K562 (cell line): ENCODE results near the gene GANAB. TPM values are rescaled to one million over a fixed set of nuclear protein-coding genes. Genes with fewer than 3 reads are reported as not detected.

Experiments used
- ASH1L ChIP-seq: fragments of 450-650 bp; IDR thresholded peaks from 2 replicates; pipeline ENCODE4 v1.6.1; 2018; ENCODE audit warnings: borderline replicate concordance, mild to moderate bottlenecking, low read depth; ENCODE audit not compliant: partially characterized antibody
- C11orf30 ChIP-seq: fragments of 450-650 bp; IDR thresholded peaks from 2 replicates; pipeline ENCODE4 v1.6.1; 2016; ENCODE audit warnings: low read depth, mild to moderate bottlenecking
- FOXJ3 ChIP-seq: sonication (generic); formaldehyde crosslinking; IDR thresholded peaks from 2 replicates; pipeline ENCODE4 v1.4.0; 2020; ENCODE audit warnings: mild to moderate bottlenecking, missing genetic modification reagents
- HDGF ChIP-seq: fragments of 450-650 bp; IDR thresholded peaks from 2 replicates; pipeline ENCODE4 v1.6.1; 2016
- HNRNPLL ChIP-seq: fragments of 200-400 bp; formaldehyde crosslinking; IDR thresholded peaks from 2 replicates; pipeline ENCODE4 v1.6.1; 2017; ENCODE audit warnings: low read length, low read depth, mild to moderate bottlenecking; ENCODE audit not compliant: poor library complexity, severe bottlenecking
- MAFK ChIP-seq: IDR thresholded peaks from 2 replicates; pipeline ENCODE4 v1.6.1; 2011; ENCODE audit warnings: low read length, improper control_type of control experiment
- MCM5 ChIP-seq: fragments of 450-650 bp; IDR thresholded peaks from 2 replicates; pipeline ENCODE4 v1.6.1; 2016; ENCODE audit warnings: low read depth
- NFIC ChIP-seq: fragments of 450-650 bp; IDR thresholded peaks from 2 replicates; pipeline ENCODE4 v1.6.1; 2017; ENCODE audit warnings: mild to moderate bottlenecking, inconsistent platforms
- POLR2B ChIP-seq: fragments of 450-650 bp; IDR thresholded peaks from 2 replicates; pipeline ENCODE4 v1.6.1; 2018; ENCODE audit warnings: low read depth; ENCODE audit not compliant: partially characterized antibody
- PTRF ChIP-seq: fragments of 450-650 bp; IDR thresholded peaks from 2 replicates; pipeline ENCODE4 v1.6.1; 2016; ENCODE audit warnings: mild to moderate bottlenecking, missing genetic modification characterization, missing compliant biosample characterization
- RBM34 ChIP-seq: fragments of 200-400 bp; formaldehyde crosslinking; IDR thresholded peaks from 2 replicates; pipeline ENCODE4 v1.6.1; 2018; ENCODE audit warnings: low read length, borderline replicate concordance; ENCODE audit not compliant: insufficient read depth
- SETDB1 ChIP-seq: IDR thresholded peaks from one replicate; pipeline ENCODE4 v1.6.1; 2012; ENCODE audit warnings: low read length, control low read depth, inconsistent platforms
- SREBF2 ChIP-seq: sonication (generic); formaldehyde crosslinking; IDR thresholded peaks from 2 replicates; pipeline ENCODE4 v1.4.0; 2020; ENCODE audit warnings: mild to moderate bottlenecking, missing genetic modification reagents
- TBP ChIP-seq: optimal IDR thresholded peaks from 2 replicates; pipeline ENCODE3; 2011; ENCODE audit warnings: low read depth, low read length, improper control_type of control experiment
- U2AF1 ChIP-seq: fragments of 200-400 bp; formaldehyde crosslinking; optimal IDR thresholded peaks from 2 replicates; pipeline ENCODE3; 2017; ENCODE audit warnings: mild to moderate bottlenecking, low read depth, low read length, moderate library complexity
- ZNF24 ChIP-seq: fragments of 450-650 bp; IDR thresholded peaks from 2 replicates; pipeline ENCODE4 v1.6.1; 2016
- ZNF444 ChIP-seq: fragments of 250-450 bp; sonication (Bioruptor Pico); IDR thresholded peaks from 2 replicates; pipeline ENCODE4 v1.4.0; 2020; ENCODE audit warnings: mild to moderate bottlenecking, moderate library complexity
- polyA plus RNA-seq, 8 experiments: library from polyadenylated mRNA; depleted of rRNA in 4 of 8; stranded (reverse) in 5 of 8; unstranded in 3 of 8; fragments of >200 nt; fragmentation: Nextera tagmentation in 2 of 8; fragmentation: Illumina TruSeq in 1 of 8; extraction: Ambion mirVana in 2 of 8; extraction: Trizol in 1 of 8; gene quantifications; 2 replicates each; pipeline versions ENCODE4 v1.2.1 to v1.2.3, GENCODE V29; 2011 to 2014; ENCODE audit warnings: inconsistent platforms in 1 of 8, missing spikeins in 1 of 8
- total RNA-seq, 7 experiments: library from RNA; depleted of rRNA in 6 of 7; stranded (reverse); fragments of >200 nt in 6 of 7; fragmentation: Illumina TruSeq in 2 of 7; extraction: Trizol in 2 of 7; gene quantifications; 2 replicates each; pipeline versions ENCODE4 v1.2.1 to v1.2.3, GENCODE V29; 2011 to 2021; ENCODE audit warnings: low replicate concordance in 1 of 7
- TF ChIP-seq, protein P1 (sequence below): fragments of 250-450 bp; sonication (Bioruptor Pico); IDR thresholded peaks from 2 replicates; pipeline ENCODE4 v1.4.0; 2020; ENCODE audit warnings: mild to moderate bottlenecking
- TF ChIP-seq, protein P2 (sequence below), 2 experiments: fragments of 450-650 bp; conservative IDR thresholded peaks; 2 replicates each; pipeline ENCODE4 v1.6.1; 2017; ENCODE audit warnings: mild to moderate bottlenecking in 2 of 2, moderate library complexity in 2 of 2
- TF ChIP-seq, protein P3 (sequence below): sonication (generic); IDR thresholded peaks from 2 replicates; pipeline ENCODE4 v1.6.1; 2016
- TF ChIP-seq, protein P4 (sequence below), 2 experiments: fragments of 450-650 bp; IDR thresholded peaks; 2 replicates each; pipeline ENCODE4 v1.6.1; 2018; ENCODE audit warnings: mild to moderate bottlenecking in 2 of 2, low read depth in 1 of 2; ENCODE audit not compliant: partially characterized antibody in 2 of 2

The GANAB gene
- total and polyA plus RNA-seq, 9 of the 15 experiments (the other 6 are each of a cell fraction or from before 2014, with no cell fraction given) = 6.5 to 284 (median 161) TPM

DNA sequence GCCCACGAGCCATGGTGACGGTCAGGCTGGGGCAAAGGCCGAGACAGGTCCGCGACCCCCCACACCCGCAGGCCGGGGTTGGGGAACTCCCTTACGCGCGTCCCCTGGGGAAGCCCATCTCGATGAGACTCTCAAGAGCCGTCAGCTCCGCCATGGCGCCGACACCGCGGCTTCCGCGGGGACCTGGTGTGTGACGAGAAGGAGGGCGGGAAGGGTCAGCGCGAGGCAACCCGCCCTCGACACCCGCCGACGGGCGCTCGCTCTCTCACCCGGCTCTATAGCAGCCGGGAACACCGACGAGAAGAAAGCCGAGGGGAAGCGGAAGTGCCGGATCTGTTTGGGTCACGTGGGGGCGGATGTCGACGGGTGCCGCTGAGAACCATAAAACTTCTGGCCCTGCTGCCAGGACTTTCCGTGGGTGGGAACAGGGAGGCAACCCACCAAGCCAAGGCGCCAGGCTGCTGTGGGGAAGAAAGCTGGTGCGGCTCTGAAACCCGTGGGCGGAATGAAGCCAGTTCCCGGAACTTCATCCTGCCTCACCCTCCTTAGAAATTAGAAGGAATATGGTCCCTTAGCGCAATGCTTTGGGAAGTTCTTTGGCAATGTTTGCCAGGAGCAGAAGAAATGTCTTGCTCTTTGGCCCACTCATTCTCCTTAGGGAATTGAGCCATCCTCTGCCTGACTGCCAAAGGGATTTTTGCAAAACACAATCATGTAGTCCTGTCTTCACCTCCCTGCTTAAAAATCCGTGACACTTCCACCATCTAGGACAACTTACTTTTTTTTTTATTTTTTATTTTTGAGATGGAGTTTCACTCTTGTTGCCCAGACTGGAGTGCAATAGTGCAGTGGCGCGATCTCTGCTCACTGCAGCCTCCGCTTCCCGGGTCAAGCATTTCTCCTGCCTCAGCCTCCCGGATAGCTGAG, 32.6 kb upstream of the GANAB start, which contains the start of gene UBXN1 (continued):
- TF ChIP-seq U2AF1 = no peak
- no peak for TF ChIP-seq ZNF444 (CRISPR knock-in tag)
- TF ChIP-seq, protein P1, sequence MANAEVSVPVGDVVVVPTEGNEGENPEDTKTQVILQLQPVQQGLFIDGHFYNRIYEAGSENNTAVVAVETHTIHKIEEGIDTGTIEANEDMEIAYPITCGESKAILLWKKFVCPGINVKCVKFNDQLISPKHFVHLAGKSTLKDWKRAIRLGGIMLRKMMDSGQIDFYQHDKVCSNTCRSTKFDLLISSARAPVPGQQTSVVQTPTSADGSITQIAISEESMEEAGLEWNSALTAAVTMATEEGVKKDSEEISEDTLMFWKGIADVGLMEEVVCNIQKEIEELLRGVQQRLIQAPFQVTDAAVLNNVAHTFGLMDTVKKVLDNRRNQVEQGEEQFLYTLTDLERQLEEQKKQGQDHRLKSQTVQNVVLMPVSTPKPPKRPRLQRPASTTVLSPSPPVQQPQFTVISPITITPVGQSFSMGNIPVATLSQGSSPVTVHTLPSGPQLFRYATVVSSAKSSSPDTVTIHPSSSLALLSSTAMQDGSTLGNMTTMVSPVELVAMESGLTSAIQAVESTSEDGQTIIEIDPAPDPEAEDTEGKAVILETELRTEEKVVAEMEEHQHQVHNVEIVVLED (CRISPR knock-in tag) = no peak
- TF ChIP-seq SREBF2 = peak; percentile 92
- TF ChIP-seq HNRNPLL = no peak
- TF ChIP-seq ASH1L = no peak
- TF ChIP-seq MCM5 = no peak
- TF ChIP-seq NFIC = peak; percentile 64; the same call in 1 of the 2 replicates
- TF ChIP-seq, protein P2, sequence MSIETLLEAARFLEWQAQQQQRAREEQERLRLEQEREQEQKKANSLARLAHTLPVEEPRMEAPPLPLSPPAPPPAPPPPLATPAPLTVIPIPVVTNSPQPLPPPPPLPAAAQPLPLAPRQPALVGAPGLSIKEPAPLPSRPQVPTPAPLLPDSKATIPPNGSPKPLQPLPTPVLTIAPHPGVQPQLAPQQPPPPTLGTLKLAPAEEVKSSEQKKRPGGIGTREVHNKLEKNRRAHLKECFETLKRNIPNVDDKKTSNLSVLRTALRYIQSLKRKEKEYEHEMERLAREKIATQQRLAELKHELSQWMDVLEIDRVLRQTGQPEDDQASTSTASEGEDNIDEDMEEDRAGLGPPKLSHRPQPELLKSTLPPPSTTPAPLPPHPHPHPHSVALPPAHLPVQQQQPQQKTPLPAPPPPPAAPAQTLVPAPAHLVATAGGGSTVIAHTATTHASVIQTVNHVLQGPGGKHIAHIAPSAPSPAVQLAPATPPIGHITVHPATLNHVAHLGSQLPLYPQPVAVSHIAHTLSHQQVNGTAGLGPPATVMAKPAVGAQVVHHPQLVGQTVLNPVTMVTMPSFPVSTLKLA (conservative IDR thresholded peaks at IDR 0.05) = peak; percentile 80 to 91
- no peak for TF ChIP-seq FOXJ3 (CRISPR knock-in tag)
- no peak for TF ChIP-seq ZNF24
- no peak for TF ChIP-seq SETDB1
- TF ChIP-seq, protein P3, sequence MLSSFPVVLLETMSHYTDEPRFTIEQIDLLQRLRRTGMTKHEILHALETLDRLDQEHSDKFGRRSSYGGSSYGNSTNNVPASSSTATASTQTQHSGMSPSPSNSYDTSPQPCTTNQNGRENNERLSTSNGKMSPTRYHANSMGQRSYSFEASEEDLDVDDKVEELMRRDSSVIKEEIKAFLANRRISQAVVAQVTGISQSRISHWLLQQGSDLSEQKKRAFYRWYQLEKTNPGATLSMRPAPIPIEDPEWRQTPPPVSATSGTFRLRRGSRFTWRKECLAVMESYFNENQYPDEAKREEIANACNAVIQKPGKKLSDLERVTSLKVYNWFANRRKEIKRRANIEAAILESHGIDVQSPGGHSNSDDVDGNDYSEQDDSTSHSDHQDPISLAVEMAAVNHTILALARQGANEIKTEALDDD = no peak
- peak; percentile 95 for TF ChIP-seq C11orf30
- no peak for TF ChIP-seq RBM34
- TF ChIP-seq POLR2B = peak; percentile 64
- TF ChIP-seq MAFK = no peak
- peak; percentile 74 for TF ChIP-seq TBP
- no peak for TF ChIP-seq HDGF
- no peak for TF ChIP-seq PTRF (tag)
- TF ChIP-seq, protein P4, sequence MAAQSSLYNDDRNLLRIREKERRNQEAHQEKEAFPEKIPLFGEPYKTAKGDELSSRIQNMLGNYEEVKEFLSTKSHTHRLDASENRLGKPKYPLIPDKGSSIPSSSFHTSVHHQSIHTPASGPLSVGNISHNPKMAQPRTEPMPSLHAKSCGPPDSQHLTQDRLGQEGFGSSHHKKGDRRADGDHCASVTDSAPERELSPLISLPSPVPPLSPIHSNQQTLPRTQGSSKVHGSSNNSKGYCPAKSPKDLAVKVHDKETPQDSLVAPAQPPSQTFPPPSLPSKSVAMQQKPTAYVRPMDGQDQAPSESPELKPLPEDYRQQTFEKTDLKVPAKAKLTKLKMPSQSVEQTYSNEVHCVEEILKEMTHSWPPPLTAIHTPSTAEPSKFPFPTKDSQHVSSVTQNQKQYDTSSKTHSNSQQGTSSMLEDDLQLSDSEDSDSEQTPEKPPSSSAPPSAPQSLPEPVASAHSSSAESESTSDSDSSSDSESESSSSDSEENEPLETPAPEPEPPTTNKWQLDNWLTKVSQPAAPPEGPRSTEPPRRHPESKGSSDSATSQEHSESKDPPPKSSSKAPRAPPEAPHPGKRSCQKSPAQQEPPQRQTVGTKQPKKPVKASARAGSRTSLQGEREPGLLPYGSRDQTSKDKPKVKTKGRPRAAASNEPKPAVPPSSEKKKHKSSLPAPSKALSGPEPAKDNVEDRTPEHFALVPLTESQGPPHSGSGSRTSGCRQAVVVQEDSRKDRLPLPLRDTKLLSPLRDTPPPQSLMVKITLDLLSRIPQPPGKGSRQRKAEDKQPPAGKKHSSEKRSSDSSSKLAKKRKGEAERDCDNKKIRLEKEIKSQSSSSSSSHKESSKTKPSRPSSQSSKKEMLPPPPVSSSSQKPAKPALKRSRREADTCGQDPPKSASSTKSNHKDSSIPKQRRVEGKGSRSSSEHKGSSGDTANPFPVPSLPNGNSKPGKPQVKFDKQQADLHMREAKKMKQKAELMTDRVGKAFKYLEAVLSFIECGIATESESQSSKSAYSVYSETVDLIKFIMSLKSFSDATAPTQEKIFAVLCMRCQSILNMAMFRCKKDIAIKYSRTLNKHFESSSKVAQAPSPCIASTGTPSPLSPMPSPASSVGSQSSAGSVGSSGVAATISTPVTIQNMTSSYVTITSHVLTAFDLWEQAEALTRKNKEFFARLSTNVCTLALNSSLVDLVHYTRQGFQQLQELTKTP (IDR thresholded peaks at IDR 0.05; ENCODE audit: low read depth in 1 of 2, partially characterized antibody in 2 of 2) = peak; percentile 38 to 58
